ENCODE results near the gene MBTD1.

The MBTD1 gene

DNA sequence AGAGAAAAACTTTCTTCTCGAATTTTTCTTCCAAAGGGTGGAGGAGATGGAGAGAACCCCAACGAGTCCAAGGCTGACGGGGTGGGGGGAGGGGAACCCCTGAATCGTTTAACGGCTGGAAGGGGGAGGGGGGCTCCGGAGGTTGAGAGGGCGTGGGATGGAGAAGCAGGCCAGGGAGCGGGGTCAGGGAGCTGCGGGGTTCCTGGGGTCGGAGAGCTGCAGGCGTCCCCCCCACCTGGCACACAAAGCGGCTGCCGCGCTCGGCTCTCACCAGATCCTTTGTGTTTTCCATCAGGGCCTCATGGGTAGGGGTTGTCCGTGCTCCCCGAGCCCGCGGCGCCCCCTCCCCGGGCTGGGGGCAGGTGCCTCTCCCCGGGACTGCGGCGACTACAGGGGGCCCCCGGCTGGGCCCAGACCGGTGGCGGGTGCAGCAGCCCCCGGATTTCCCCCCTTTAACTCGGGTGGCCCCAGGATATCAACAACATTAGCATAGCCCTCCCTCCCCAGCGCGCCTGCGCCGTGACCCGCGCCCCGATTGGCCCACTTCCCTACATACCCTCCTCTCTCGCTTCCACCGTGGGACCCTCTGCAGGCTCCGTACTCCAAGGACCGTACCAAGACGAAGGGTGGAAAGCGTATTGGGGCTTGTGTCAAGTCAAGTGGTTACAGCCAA, at the start of gene MBTD1:
Gene MBTD1 (minus strand): TSS at position 486 of the 673 bp plus-strand sequence. CDS start 34,888 bp downstream, outside the sequence.
- TF ChIP-seq, protein P1, sequence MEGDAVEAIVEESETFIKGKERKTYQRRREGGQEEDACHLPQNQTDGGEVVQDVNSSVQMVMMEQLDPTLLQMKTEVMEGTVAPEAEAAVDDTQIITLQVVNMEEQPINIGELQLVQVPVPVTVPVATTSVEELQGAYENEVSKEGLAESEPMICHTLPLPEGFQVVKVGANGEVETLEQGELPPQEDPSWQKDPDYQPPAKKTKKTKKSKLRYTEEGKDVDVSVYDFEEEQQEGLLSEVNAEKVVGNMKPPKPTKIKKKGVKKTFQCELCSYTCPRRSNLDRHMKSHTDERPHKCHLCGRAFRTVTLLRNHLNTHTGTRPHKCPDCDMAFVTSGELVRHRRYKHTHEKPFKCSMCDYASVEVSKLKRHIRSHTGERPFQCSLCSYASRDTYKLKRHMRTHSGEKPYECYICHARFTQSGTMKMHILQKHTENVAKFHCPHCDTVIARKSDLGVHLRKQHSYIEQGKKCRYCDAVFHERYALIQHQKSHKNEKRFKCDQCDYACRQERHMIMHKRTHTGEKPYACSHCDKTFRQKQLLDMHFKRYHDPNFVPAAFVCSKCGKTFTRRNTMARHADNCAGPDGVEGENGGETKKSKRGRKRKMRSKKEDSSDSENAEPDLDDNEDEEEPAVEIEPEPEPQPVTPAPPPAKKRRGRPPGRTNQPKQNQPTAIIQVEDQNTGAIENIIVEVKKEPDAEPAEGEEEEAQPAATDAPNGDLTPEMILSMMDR (IDR thresholded peaks at IDR 0.05) = no peak

GRCh38 chr17:51305182-51305581, 45.3 kb upstream of the MBTD1 start:
- TF ChIP-seq, protein P1 (IDR thresholded peaks at IDR 0.05) = no peak

- TF ChIP-seq, protein P1 (IDR thresholded peaks at IDR 0.05) = no peak
Observed at GRCh38 chr17:51299859-51300258, 40.0 kb upstream of the MBTD1 start.

DNA sequence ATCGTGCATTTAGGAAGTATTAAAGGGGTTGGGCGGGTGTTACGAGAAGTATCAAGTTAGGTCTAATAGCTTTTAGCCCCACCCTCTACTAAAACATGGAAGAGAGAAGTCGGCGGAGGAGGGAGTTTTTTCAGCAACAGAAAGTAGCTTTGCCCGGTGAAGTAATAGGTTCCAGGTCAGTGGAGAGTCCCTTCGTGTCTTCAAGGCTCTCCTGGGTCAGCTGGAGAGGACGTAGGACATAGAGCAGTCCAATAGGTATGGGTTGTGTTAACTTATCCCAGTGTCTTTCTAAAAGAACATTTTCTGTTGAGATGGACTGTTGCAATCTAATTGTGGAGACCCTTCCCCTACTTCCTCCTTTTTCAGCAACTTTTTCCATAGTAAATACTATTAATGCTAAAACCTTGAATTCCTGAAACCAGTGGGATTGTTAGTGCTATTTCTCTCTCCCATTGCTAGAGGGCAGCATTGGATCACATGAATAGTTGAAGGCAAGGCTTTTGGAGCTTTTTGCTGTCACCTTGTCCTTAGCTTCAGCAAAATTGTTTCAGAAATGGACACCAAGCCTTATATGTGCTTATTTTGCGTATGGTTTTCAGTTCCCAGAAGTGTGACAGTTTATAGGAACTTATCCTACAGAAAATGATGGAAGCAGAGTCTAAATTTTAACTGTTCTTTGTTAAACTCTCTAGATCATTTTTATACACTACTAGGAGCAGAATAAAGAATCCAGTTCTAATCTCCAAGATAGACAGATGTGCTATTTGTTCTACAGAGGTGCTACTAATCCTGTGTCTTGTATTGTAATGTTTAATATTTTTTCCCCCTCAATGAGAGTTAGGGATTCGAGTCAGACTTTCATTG, 38.9 kb upstream of the MBTD1 start:
- TF ChIP-seq, protein P1 (IDR thresholded peaks at IDR 0.05) = peak; percentile 80

- TF ChIP-seq, protein P1 (IDR thresholded peaks at IDR 0.05) = no peak
Observed at GRCh38 chr17:51289696-51290111, 29.9 kb upstream of the MBTD1 start.

DNA sequence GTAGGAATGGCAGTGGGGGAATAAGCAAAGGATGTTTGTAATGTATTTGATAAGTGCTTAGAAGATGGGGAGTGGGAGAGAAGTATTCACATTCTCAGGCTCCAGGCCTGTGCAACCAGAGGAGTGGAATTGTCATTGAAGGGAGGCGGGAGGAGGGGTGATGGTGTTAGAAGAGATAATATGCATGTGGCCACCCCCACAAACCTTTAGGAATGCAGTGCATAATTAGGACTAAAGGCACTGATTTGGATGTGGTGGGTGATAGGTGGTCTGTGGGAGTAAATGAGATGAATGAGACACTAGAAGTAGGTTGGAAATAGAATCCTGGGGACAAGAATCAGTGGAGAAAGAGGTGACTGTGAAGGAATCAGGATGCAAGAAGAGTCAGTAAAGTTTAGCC, 27.6 kb upstream of the MBTD1 start:
- TF ChIP-seq, protein P1 (IDR thresholded peaks at IDR 0.05) = no peak

DNA sequence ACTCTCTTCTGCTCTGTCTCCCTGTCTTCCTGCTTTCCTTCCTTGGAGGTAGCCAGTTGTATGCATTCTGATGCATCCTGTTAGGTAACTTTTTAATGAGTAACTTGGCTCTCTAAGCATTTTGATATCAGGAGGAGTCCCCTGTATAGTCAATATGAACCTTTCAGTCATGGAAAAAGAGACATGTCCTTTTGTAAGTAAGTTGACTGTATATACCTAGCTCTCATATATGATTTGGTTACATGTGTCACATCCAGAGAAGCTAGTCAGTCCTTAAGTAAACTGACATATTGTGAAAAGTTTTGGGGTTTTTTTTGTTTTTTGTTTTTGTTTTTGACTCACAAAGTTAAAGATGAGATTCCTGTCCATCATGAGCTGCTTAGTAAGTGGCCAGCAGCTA, 19.3 kb upstream of the MBTD1 start:
- TF ChIP-seq, protein P1 (IDR thresholded peaks at IDR 0.05) = no peak

All from LNCAP (cell line).